ENCODE data around the gene CROCC.

CROCC gene

GRCh38 chr1:16969651-16970050 is 47.9 kb downstream of the CROCC start:
- no peak for DNase-seq

DNA sequence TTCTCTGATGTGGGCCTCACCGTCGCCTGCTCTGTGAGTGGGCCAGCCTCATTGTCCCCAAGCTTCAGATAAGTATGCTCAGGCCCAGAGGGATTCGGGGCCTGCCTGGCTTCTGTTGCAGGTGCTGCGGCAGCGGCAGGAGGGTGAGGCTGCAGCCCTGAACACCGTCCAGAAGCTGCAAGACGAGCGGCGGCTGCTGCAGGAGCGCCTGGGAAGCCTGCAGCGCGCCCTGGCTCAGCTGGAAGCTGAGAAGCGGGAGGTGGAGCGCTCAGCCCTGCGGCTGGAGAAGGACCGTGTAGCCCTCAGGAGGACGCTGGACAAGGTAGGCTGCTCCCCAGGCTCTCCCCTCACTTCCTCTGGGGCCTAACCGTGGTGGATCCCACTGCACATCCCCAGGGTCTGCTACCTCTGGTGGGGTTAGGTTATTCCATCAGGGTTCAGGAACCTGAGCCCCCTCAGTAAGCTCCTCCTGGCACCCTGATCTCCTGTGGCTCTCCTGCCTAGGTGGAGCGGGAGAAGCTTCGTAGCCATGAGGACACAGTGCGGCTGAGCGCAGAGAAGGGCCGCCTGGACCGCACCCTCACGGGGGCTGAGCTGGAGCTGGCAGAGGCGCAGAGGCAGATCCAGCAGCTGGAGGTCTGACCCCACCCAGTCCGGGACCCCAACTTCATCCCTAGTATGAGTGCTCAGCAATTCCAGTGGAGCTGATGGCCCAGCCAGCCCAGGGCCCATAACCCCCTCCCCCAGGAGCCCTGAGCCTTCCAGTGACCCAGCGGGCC is 48.6 kb downstream of the CROCC start:
- DNase-seq: no peak

- DNase-seq: peak; percentile 90
Measured at GRCh38 chr1:16971341-16972188, 49.8 kb downstream of the CROCC start.

DNA sequence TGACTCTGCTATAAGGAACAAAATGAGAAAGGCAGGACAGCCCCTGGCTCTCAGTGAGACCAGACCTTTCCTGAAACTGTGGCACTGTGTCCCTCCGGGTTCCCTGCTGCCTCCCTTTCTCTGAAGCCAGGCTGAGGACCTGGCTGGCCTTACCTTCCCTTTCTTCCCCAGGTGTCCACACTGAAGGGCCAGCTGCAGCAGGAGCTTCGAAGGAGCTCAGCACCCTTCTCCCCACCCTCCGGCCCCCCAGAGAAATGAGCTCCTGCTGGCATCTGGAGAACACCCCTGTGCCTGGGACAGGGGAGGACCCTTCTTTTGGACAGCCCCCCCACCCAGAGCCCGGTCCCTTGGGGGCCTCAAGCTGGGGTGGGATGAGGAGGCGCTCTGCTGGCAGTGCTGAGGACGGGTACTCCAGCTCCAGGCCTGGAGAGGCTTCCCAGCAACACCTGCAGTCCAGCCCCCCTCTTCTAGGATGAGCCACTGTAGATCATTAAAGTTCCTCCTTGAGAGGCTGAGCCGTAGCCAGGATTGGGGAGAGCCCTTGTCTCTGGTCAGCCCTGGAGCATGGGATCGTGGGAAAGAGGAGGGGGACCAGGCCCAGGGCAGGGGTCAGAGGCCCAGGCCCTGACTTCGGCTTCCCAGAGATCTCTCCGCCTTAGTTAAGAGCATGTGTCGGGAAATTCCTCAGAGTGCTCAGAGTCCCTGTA is 50.6 kb downstream of the CROCC start:
- DNase-seq: no peak

DNA sequence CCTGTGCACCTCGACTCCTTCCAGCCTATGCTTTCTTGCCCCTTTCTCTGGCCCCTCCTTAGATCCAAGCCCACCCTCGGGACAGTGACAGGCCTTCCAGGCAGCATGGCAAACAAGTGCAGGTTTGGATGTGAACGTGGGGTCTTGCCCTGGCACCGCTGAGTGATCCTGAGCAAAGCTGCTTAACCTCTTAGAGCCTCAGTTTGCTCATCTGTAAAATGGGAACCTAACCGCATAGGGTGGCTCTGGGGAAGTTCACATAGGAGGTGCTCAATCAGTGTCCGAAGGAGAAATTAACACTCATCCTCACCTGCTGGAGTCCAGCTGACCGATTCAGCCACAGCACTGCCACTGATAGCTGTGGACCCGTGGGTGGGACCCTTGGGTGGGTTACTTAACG is 51.5 kb downstream of the CROCC start:
- no peak for DNase-seq

DNA sequence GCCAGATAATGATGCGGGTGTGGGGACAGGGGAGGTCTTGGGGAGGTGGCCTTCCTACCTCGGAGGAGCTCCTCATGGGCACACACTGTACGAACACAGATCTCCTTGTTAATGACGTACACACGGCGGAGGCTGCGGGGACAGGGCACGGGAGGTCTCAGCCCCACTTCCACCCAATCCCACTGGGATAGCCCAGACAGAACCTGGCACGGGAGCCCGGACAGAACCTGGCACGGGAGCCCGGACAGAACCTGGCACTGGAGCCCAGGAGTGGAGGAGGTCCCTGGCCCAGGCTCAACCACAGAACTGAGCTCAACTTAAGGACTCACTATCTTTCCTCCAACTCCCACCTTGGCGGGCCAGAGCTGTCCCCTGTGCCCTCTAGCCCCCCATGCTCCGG is 53.5 kb downstream of the CROCC start:
- no peak for DNase-seq

- DNase-seq: no peak
Measured at GRCh38 chr1:16975838-16976237, 54.1 kb downstream of the CROCC start.

DNA sequence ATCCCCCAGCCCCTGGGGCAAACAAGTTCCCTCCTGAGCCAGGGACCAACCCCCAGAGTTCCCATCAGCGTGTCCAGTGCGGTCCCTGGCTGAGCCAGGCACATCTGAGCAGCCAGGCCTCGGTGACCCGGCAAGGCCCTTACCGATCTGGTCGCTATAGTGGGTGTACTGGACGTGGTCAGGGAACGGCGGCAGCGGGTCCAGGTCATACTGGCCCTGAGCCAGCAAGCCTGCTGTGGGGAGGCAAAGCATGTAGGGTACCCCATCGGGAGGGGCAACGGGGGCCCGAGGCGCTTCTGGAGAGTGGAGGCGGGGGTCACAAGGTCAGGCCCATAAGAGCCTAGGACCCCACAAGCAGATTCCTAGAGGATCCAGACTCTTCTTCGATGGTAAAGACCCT is 55.2 kb downstream of the CROCC start:
- DNase-seq: no peak

DNA sequence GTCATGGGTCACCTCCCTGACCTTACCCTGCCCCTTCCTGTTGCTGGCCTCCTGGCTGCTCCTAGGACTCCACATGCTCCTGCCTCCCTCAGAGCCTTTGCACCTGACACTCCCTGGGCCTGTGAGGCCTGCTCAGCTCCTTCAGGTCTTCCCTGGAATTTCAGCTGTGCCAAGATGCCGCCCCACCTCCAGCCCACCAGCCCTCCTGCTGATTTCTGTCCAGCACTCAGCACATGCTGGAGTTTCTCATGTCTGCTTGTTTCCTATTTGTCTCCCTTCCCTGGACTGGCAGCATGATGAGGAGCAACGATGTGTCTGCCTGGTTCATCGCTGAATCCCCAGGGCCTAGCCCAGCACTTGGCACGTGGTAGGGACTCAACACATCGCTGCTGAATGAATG is 55.6 kb downstream of the CROCC start:
- no peak for DNase-seq

DNA sequence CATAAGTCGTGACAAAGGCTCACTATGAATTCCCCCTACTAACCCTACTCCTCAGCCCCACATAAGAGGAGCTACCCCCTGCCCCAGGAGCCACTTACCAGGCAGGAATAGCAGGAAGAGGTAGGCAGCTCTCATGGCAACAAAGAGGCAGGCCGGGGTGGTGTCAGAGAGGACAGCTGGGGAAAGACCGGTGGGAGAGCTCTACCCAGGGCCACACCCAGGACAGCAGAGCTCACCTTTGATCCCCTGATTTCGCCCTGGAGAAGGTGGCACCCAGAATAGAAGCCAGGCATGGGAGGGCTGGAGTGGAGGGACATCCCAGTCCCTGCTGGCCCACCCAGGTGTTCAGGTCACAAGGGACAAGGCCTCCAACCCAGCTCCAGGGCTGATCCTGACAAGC is 56.4 kb downstream of the CROCC start:
- no peak for DNase-seq

DNA sequence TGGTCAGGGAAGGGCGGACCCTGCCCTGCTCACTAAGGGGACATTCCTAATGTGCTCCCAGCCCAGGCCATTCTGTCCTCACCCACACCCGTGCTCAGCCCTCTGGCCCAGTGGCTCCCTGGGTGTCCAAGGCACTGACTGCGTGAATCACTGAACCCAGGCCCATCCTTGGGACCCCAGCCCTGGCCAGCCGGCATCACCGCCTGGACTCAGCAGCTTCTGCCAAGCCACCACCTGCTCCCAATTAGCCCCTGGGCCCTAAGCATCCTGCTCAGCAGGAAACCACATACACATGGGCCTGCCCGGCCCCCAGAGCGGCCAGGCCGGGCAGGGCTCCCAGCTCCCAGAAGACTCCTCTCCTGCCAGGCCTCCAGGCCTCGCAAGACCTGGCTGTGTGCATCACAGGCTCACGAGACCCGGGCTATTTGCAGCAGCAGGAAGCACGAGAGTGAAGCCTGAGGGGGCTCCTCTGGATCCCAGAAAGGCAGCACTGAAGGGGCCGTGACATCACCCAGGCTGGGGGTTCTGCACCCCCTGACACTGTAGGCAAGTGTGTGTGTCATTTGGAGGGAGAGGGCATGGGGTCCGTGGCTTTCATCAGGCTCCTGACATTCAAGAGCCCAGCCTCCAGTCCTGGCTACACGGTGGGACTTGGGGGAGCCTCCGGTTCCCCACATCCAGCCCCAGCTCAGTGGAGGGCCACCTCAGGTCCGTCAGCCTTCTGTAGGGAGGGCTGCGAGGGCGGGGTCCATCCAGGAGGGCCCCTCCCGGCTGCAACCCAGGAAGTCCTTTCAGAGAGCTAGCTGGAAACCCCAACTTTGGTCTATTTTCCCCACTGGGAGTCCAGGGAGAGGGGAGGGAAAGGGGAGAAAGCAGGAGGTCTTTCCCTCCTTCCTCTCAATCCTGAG is 57.1 kb downstream of the CROCC start:
- DNase-seq: no peak

DNA sequence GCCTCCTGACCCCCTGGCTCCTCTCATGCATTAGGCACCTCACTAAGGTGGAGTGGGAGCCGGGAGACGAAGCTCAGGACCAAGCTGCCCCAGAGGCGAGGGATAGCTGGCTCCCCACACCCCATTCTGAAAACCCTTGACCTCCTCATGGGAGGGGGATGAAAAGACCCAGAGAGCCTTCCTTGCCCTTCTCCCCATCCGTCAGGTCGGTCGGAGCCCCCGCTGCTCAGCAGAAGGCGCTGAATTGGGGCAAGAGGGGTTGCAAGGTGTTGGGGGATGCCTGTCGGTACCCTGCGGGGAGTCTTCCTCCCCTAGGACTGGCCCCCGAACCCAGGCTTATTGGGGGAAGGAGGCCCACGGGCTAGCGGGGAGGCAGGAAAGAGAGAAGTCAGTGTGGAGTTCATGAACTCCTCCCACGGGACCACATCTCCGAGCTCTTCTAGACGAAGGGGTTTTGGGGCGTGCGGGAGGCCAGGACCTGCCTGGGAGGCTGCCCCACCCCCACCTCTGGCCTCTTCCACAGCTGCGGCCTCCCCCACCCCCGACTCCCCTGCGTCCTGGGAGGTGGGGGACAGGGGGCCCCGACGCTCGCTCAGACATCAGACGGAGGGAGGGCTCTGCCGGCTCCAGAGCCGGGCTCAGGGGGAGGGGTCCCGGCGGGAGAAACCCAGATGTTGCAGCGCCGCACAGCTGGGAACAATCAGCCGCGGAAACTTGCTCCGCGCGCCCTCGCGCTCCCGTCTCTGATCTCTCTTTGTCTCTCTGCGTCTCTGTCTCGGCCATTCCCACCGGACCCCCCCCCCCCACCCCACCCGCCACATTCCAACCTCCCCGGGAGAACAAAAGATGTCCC is 58.0 kb downstream of the CROCC start:
- no peak for DNase-seq

- DNase-seq: peak; percentile 18
Measured at GRCh38 chr1:16980473-16981268, 58.9 kb downstream of the CROCC start, which contains the start of gene MFAP2. Gene MFAP2 (minus strand): TSS chr1:16980620. CDS start chr1:16978273, 2,347 bp downstream.

DNA sequence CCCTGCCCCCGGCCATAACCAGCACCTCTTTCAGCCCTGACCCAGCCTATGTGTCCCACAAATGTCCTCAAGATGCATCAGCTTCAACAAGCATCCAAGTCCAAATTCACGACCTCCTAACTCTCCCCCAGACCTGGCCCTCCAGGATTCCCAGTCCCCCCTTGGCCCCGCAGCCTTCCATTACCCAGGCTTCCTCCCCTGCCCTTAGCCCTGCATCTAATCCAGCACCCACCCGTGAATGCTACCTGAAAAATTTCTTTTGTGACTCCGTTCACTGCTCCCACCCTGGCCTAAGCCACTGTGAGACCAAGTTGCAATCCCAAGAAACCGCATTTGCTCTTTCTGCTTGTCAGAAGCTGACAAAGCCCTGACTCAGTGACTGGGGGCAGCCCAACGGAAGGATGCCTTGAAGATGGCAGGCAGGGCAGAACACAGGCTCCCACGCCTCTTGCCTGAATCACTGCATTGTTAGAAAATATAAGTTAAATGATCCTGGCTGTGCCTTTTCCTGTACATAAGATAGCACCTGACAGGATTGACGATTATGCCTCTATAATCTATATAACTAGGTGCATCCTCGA is 59.6 kb downstream of the CROCC start:
- DNase-seq: no peak

DNA sequence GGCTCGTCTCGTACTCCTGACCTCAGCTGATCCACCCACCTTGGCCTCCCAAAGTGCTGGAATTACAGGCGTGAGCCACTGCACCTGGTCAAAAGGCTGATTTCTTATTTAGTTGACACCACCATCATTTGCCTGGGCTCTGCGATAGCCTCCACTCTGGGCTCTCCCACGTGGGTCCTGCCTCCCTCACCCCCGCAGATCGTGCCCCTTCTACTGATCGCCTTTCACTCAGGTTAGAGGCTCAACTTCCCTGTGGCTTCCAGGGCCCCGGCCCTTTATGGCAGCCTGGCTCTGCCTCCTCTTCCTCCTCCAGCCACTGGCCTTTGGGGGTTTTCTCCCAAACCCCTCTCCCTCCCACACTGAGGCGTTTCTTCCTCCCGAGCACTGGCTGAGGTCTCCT is 61.2 kb downstream of the CROCC start:
- no peak for DNase-seq

DNA sequence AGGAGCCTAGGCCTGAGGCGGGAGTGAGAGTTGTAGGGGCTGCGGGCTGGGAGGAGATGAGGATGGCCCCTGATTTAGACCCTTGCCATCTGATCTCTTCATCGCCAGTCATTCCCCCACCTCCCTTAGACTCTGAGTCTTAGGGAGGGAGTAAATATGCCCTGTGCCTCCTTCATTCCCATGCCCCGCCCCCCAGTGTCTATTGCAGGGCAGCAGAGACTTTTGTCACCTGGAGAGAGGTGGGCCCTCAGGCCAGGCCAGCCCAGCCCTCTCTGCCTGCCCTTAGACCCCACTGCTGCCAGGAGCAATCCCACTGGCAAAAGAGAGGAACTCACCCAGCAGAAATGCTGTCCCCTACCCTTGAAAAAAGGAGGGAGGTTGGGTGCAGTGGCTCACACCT is 61.9 kb downstream of the CROCC start:
- no peak for DNase-seq

- DNase-seq: no peak
Measured at GRCh38 chr1:16984717-16985116, 63.0 kb downstream of the CROCC start.

GRCh38 chr1:16986113-16986512 is 64.4 kb downstream of the CROCC start:
- DNase-seq: no peak

GRCh38 chr1:16986560-16986959 is 64.8 kb downstream of the CROCC start:
- no peak for DNase-seq

GRCh38 chr1:16986962-16987361 is 65.2 kb downstream of the CROCC start:
- no peak for DNase-seq
